ENCODE measurements around the gene MOB3A. TPM values are rescaled to one million over a fixed set of nuclear protein-coding genes. Genes with fewer than 3 reads are reported as not detected.

MOB3A gene
- total and polyA plus RNA-seq, 10 of the 15 experiments (the other 5 are each of a cell fraction or from before 2014, with no cell fraction given) = 7.5 to 229 (median 79.4) TPM

- TF ChIP-seq MTA3 (IDR thresholded peaks at IDR 0.05; ENCODE audit: borderline replicate concordance, low read length) (no peak), POLR2A (IDR thresholded peaks at IDR 0.05; ENCODE audit: low read depth, low read length) (peak; percentile 43; the same call in 1 of the 2 replicates)
- H4K20me1 ChIP-seq (ENCODE audit: control insufficient read depth, insufficient read depth) = no peaks in the 10 kb centered on the region
- ChIA-PET CTCF (no interaction called here), POLR2A (no interaction called here), RAD21 (ENCODE audit: unreplicated experiment) (no interaction called here), SMC1A (ENCODE audit: uncharacterized antibody, unreplicated experiment) (no interaction called here)
- 95% methylated on average over 21 of the region's 21 CpGs for WGBS (ENCODE audit: insufficient coverage, insufficient replicate concordance, low lambda C conversion rate, missing lambda C conversion rate)
- H3K9me3 ChIP-seq (replicated peaks; ENCODE audit: control insufficient read depth, insufficient read depth, low read length) = no peaks in the 10 kb centered on the region
- no peak for DNase-seq (ENCODE audit: low read depth, low spot score)
- H3K36me3 ChIP-seq (ENCODE audit: control insufficient read depth in 2 of 2, insufficient read depth in 2 of 2, low read length in 1 of 2) = peaks cover 12 to 79% of the 10 kb centered on the region in 2 experiments; a peak in 3 of 4 replicates
- no TSS peak for BruUV-seq (replicated peaks)
- H3K4me3 ChIP-seq = no peak overlapping the region
- H3K27me3 ChIP-seq (replicated peaks in 1 of 2; ENCODE audit: control insufficient read depth in 2 of 2, insufficient read depth in 2 of 2, low read length in 1 of 2) = no peaks in the 10 kb centered on the region
- no peak overlapping the region for H3K9ac ChIP-seq (ENCODE audit: control insufficient read depth, insufficient read depth, low read length)
- no peak for FAIRE-seq
- H3K4me2 ChIP-seq (ENCODE audit: control insufficient read depth, insufficient read depth) = no peak overlapping the region
- in situ Hi-C loops (cut with MboI) (no loop called here), intact Hi-C loops (cut with micrococcal nuclease; ENCODE audit: unreplicated experiment) (no loop called here)
- no peaks in the 10 kb centered on the region for H3K4me1 ChIP-seq (ENCODE audit: control insufficient read depth, insufficient read depth, low read length)
- no peak overlapping the region for H2AFZ ChIP-seq (ENCODE audit: control insufficient read depth, low read depth, low read length)
- H3K79me2 ChIP-seq (ENCODE audit: control insufficient read depth, insufficient read depth, low read length) = no peaks in the 10 kb centered on the region
- no peak overlapping the region for H3K27ac ChIP-seq (ENCODE audit: control insufficient read depth, insufficient read depth)
- no peak for ATAC-seq
Observed at GRCh38 chr19:2114821-2115220, 18.7 kb upstream of the MOB3A start.

- CTCF ChIA-PET = no interaction called here
- in situ Hi-C loops (cut with MboI) = no loop called here
- no peak for TF ChIP-seq KAT2A (conservative IDR thresholded peaks at IDR 0.05; ENCODE audit: control insufficient read depth, low read depth, low read length)
- TF ChIP-seq PML (IDR thresholded peaks at IDR 0.05; ENCODE audit: low read length) = no peak
- TF ChIP-seq SMARCA5 (IDR thresholded peaks at IDR 0.05) = no peak
- no peak for TF ChIP-seq MXI1 (IDR thresholded peaks at IDR 0.05; ENCODE audit: low read depth, low read length)
- TF ChIP-seq PBX3 (IDR thresholded peaks at IDR 0.05; ENCODE audit: insufficient replicate concordance, low read depth, low read length) = no peak
- TF ChIP-seq PRDM15 (CRISPR knock-in tag; IDR thresholded peaks at IDR 0.05) = no peak
- no peak for TF ChIP-seq SIN3A (IDR thresholded peaks at IDR 0.05; ENCODE audit: low read depth, low read length)
- no peak for TF ChIP-seq CTCF (IDR thresholded peaks at IDR 0.05 in 2 of 3, conservative IDR thresholded peaks at IDR 0.05 in 1 of 3; ENCODE audit: control insufficient read depth in 2 of 3, extremely low read depth in 1 of 3, insufficient read depth in 1 of 3, low read depth in 3 of 3, low read length in 3 of 3)
Observed at GRCh38 chr19:2114218-2114617, 18.1 kb upstream of the MOB3A start.

More at GRCh38 chr19:2114218-2114617, 18.1 kb upstream of the MOB3A start:
- SMC1A ChIA-PET (ENCODE audit: uncharacterized antibody, unreplicated experiment) = no interaction called here
- intact Hi-C loops (cut with micrococcal nuclease; ENCODE audit: unreplicated experiment) = no loop called here
- no peak for DNase-seq (ENCODE audit: low read depth, low spot score)
- Histone ChIP-seq H2AFZ (ENCODE audit: control insufficient read depth, low read depth, low read length) (no peak overlapping the region), H3K4me2 (ENCODE audit: control insufficient read depth, insufficient read depth) (no peak overlapping the region), H3K9me3 (replicated peaks; ENCODE audit: control insufficient read depth, insufficient read depth, low read length) (no peaks in the 10 kb centered on the region), H3K27ac (ENCODE audit: control insufficient read depth, insufficient read depth) (no peak overlapping the region), H3K4me1 (ENCODE audit: control insufficient read depth, insufficient read depth, low read length) (no peaks in the 10 kb centered on the region), H4K20me1 (ENCODE audit: control insufficient read depth, insufficient read depth) (no peaks in the 10 kb centered on the region), H3K9ac (ENCODE audit: control insufficient read depth, insufficient read depth, low read length) (no peak overlapping the region), H3K4me3 (no peak overlapping the region), H3K36me3 (ENCODE audit: control insufficient read depth in 2 of 2, insufficient read depth in 2 of 2, low read length in 1 of 2) (peaks cover 12 to 84% of the 10 kb centered on the region in 2 experiments; a peak in 3 of 4 replicates), H3K27me3 (replicated peaks in 1 of 2; ENCODE audit: control insufficient read depth in 2 of 2, insufficient read depth in 2 of 2, low read length in 1 of 2) (no peaks in the 10 kb centered on the region), H3K79me2 (ENCODE audit: control insufficient read depth, insufficient read depth, low read length) (no peaks in the 10 kb centered on the region)
- no peak for ATAC-seq
- BruUV-seq (replicated peaks) = no TSS peak
- POLR2A ChIA-PET = no interaction called here
- FAIRE-seq = no peak
- RAD21 ChIA-PET (ENCODE audit: unreplicated experiment) = no interaction called here
- 66% methylated on average over 8 of the region's 9 CpGs for WGBS (ENCODE audit: insufficient coverage, insufficient replicate concordance, low lambda C conversion rate, missing lambda C conversion rate)

Data from GM12878 (cell line).